HG02798 (cell line): Measurements from ENCODE around the gene ADAMTS10.
"Not testable (repeated sequence)": the region's sequence is repeated elsewhere in the genome, so short reads cannot be mapped to it uniquely, and the experiment has no call there.

ENCODE experiments used
- ATAC-seq: cut with Tn5 transposase; IDR thresholded peaks from one replicate; pipeline ENCODE4 v1.9.1; 2021; ENCODE audit warnings: mild to moderate bottlenecking; ENCODE audit not compliant: unreplicated experiment, poor library complexity

The ADAMTS10 gene

GRCh38 chr19:8629184-8629583 is 18.7 kb upstream of the ADAMTS10 start:
- no peak for ATAC-seq

- ATAC-seq: no peak
Measured at GRCh38 chr19:8626842-8627241, 16.3 kb upstream of the ADAMTS10 start.

- not testable (repeated sequence) for ATAC-seq
Measured at GRCh38 chr19:8622886-8623285, 12.4 kb upstream of the ADAMTS10 start.

GRCh38 chr19:8618751-8619150 is 8.2 kb upstream of the ADAMTS10 start:
- no peak for ATAC-seq

- no peak for ATAC-seq
Measured at GRCh38 chr19:8617984-8618383, 7.5 kb upstream of the ADAMTS10 start.

- not testable (repeated sequence) for ATAC-seq
Measured at GRCh38 chr19:8617325-8617724, 6.8 kb upstream of the ADAMTS10 start.

- no peak for ATAC-seq
Measured at GRCh38 chr19:8616861-8617260, 6.3 kb upstream of the ADAMTS10 start.

- no peak for ATAC-seq
Measured at GRCh38 chr19:8615813-8616596, 5.5 kb upstream of the ADAMTS10 start.

- no peak for ATAC-seq
Measured at GRCh38 chr19:8615024-8615423, 4.5 kb upstream of the ADAMTS10 start.

GRCh38 chr19:8614455-8614854 is 3.9 kb upstream of the ADAMTS10 start:
- no peak for ATAC-seq

- ATAC-seq: no peak
Measured at GRCh38 chr19:8612807-8613171, 2.3 kb upstream of the ADAMTS10 start.

- no peak for ATAC-seq
Measured at GRCh38 chr19:8611877-8612806, 1.6 kb upstream of the ADAMTS10 start.

- ATAC-seq: no peak
Measured at GRCh38 chr19:8611391-8611876, 919 bp upstream of the ADAMTS10 start.

- no peak for ATAC-seq
Measured at GRCh38 chr19:8610936-8611300, 403 bp upstream of the ADAMTS10 start.

- ATAC-seq: no peak
Measured at GRCh38 chr19:8609279-8610040, 1.1 kb downstream of the ADAMTS10 start.

GRCh38 chr19:8608941-8609278 is 1.6 kb downstream of the ADAMTS10 start:
- no peak for ATAC-seq

GRCh38 chr19:8607386-8607785 is 3.1 kb downstream of the ADAMTS10 start:
- ATAC-seq: no peak

GRCh38 chr19:8605514-8605913 is 5.0 kb downstream of the ADAMTS10 start:
- no peak for ATAC-seq

GRCh38 chr19:8601796-8602195 is 8.7 kb downstream of the ADAMTS10 start:
- no peak for ATAC-seq

- no peak for ATAC-seq
Measured at GRCh38 chr19:8600816-8601215, 9.7 kb downstream of the ADAMTS10 start.

GRCh38 chr19:8600064-8600463 is 10.5 kb downstream of the ADAMTS10 start:
- ATAC-seq: no peak
